MCF 10A (cell line): Measurements from ENCODE around the gene HES5. TPM values are rescaled to one million over a fixed set of nuclear protein-coding genes. Genes with fewer than 3 reads are reported as not detected.

Source experiments
- BruUV-seq: library from RNA; stranded (reverse); fragments of 400-500 nt; replicated peaks from 2 replicates; lab custom pipeline; 2021; lab: Mats Ljungman, UMichigan
- CTCF ChIA-PET: fragments of 300-600 bp; sonication (Branson Sonifier 250); formaldehyde crosslinking; extraction: SDS; loops from one replicate; lab custom pipeline; 2021; ENCODE audit warnings: antibody characterized with exemption, inconsistent platforms; lab: Yijun Ruan, JAX
- POLR2A ChIA-PET: fragments of 300-600, 350-650 bp; sonication (Branson Sonifier 250); formaldehyde crosslinking; extraction: SDS; loops from one replicate; lab custom pipeline; 2020; ENCODE audit warnings: antibody characterized with exemption, inconsistent platforms; lab: Yijun Ruan, JAX
- DNase-seq: peaks from one replicate; pipeline ENCODE4 v3.0.0-alpha.2; 2018; ENCODE audit not compliant: unreplicated experiment
- H3K27ac Mint-ChIP-seq: one replicate; pipeline ENCODE4 v1.8.0; 2022; ENCODE audit warnings: mild to moderate bottlenecking, low read depth, mixed read lengths; ENCODE audit not compliant: unreplicated experiment
- H3K27me3 Mint-ChIP-seq: one replicate; pipeline ENCODE4 v1.8.0; 2022; ENCODE audit warnings: mixed read lengths; ENCODE audit not compliant: insufficient read depth, unreplicated experiment
- H3K36me3 Mint-ChIP-seq: one replicate; pipeline ENCODE4 v1.8.0; 2022; ENCODE audit warnings: mild to moderate bottlenecking, moderate library complexity, mixed read lengths; ENCODE audit not compliant: insufficient read depth, unreplicated experiment
- H3K4me1 Mint-ChIP-seq: one replicate; pipeline ENCODE4 v1.8.0; 2022; ENCODE audit warnings: mixed read lengths; ENCODE audit not compliant: insufficient read depth, unreplicated experiment
- H3K4me3 Mint-ChIP-seq: one replicate; pipeline ENCODE4 v1.8.0; 2022; ENCODE audit warnings: mild to moderate bottlenecking, moderate library complexity, mixed read lengths; ENCODE audit not compliant: unreplicated experiment
- H3K9me3 Mint-ChIP-seq: one replicate; pipeline ENCODE4 v1.8.0; 2022; ENCODE audit warnings: mixed read lengths; ENCODE audit not compliant: unreplicated experiment
- intact Hi-C: fragments of 100-400 bp; cut with micrococcal nuclease; formaldehyde crosslinking; loops from 2 replicates; pipeline ENCODE4 v1.14.1; 2022
- total RNA-seq: library from RNA; stranded (reverse); gene quantifications from 2 replicates; pipeline ENCODE4 v1.2.3, GENCODE V29; 2022
- TF ChIP-seq, protein P1 (sequence below): fragments of 200-600 bp; IDR thresholded peaks from one replicate; pipeline ENCODE4 v1.8.0; 2022; ENCODE audit warnings: antibody characterized with exemption, mild to moderate bottlenecking; ENCODE audit not compliant: unreplicated experiment

Gene HES5
- total RNA-seq, 1 experiment from 2014 or later, result not detected

DNA sequence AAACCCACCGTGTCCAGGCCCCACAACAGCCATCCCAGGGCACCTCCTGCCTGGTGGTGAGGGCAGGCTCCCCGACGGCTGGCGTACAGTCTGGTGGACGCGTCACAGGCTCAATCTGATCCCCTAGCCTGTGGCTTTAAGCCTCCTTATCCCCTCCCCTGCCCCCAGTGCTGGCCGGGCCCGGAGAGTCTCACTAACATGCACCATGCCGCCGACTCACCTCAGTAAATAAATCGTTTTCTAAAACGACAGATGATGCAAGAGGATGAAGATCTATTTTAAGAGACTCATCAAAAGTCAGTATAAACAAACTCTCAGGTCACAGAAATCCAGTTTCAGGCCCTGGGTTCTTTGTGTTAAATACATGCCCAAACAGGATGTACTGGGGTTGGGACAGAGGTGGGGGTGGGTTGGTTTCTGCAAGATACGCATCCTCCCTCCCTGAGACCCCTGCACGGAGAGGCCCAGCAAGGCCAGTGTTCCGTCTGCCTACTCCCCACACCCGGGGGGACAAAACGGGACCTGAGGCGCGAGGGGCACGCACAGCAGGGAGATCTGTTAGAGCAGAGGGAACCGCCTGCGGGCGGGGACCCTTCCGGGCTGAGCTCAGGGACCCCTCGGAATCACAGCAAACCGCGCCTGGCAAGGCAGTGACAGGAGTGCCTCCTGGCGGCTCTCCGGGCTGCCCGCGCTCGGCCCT lies 6.7 kb downstream of the HES5 start:
- Mint-ChIP-seq H3K9me3 (no peaks in the 10 kb centered on the region), H3K27ac (no peak overlapping the region), H3K4me3 (no peak overlapping the region), H3K36me3 (peaks cover 37% of the 10 kb centered on the region), H3K4me1 (peaks cover 25% of the 10 kb centered on the region), H3K27me3 (no peaks in the 10 kb centered on the region)
- DNase-seq, result no peak
- ChIA-PET POLR2A (interaction anchor here (1.2 kb wide), 1 partner anchor 11 kb away, joined by 3 read pairs; no protein-coding TSS in a partner anchor), CTCF (interaction anchor here (1.0 kb wide), 1 partner anchor 98 kb away, joined by 3 read pairs; no protein-coding TSS in a partner anchor)
- intact Hi-C loops, result no loop called here
- BruUV-seq, result no TSS peak
- TF ChIP-seq, protein P1, sequence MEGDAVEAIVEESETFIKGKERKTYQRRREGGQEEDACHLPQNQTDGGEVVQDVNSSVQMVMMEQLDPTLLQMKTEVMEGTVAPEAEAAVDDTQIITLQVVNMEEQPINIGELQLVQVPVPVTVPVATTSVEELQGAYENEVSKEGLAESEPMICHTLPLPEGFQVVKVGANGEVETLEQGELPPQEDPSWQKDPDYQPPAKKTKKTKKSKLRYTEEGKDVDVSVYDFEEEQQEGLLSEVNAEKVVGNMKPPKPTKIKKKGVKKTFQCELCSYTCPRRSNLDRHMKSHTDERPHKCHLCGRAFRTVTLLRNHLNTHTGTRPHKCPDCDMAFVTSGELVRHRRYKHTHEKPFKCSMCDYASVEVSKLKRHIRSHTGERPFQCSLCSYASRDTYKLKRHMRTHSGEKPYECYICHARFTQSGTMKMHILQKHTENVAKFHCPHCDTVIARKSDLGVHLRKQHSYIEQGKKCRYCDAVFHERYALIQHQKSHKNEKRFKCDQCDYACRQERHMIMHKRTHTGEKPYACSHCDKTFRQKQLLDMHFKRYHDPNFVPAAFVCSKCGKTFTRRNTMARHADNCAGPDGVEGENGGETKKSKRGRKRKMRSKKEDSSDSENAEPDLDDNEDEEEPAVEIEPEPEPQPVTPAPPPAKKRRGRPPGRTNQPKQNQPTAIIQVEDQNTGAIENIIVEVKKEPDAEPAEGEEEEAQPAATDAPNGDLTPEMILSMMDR, result no peak

DNA sequence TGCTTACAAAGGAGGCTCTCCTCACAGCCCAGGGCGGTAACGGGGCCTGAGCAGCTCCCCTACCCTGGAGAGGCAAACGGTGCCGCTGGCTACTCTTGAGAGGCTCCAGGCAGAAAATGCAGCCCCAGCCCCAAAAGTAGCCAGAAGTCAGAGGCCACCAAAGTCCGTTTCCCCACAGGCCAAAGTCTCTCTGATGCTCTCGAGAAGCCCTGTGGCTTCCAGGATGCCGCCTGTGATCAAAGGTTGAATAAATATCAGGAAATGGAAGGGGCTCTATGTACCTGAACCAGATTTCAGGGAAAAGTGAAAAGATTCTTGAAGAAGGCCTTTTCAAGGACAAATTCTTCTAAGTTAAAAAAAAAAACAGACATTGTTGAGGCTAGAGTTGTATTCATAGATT lies 7.8 kb downstream of the HES5 start:
- no peak for DNase-seq
- BruUV-seq, result no TSS peak
- Mint-ChIP-seq H3K36me3 (peaks cover 40% of the 10 kb centered on the region), H3K27me3 (no peaks in the 10 kb centered on the region), H3K4me3 (no peak overlapping the region), H3K9me3 (no peaks in the 10 kb centered on the region), H3K27ac (no peak overlapping the region), H3K4me1 (peaks cover 22% of the 10 kb centered on the region)
- POLR2A ChIA-PET, result no interaction called here
- CTCF ChIA-PET, result no interaction called here
- TF ChIP-seq, protein P1, result no peak
- intact Hi-C loops, result no loop called here

DNA sequence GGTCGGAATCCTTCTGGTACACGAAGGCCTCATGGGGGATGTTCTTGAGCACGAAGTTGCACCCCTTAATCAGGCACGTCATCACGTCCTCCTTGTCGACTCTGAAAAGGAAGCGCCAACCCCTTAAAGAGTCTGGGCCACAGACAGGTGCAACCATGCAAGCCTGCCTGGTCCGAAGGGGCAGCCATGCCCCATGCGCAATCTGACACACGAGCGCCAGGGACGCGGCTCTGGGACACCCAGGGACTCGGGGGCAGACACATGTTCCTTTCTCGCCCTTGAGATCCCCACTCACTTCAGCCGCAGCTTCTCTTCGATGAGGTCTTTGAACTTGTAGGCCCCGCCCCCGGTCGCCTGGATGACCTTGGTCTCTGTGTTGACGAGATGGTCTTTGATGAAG lies 9.3 kb downstream of the HES5 start:
- ChIA-PET POLR2A (no interaction called here), CTCF (interaction anchor here (0.7 kb wide), 1 partner anchor 18 kb away, joined by 3 read pairs; no protein-coding TSS in a partner anchor)
- TF ChIP-seq, protein P1, result no peak
- BruUV-seq, result no TSS peak
- no peaks in the 10 kb centered on the region for H3K27me3 Mint-ChIP-seq
- H3K36me3 Mint-ChIP-seq, result peaks cover 40% of the 10 kb centered on the region
- no peak overlapping the region for H3K27ac Mint-ChIP-seq
- no peak for DNase-seq
- intact Hi-C loops, result no loop called here
- H3K4me3 Mint-ChIP-seq, result no peak overlapping the region
- no peaks in the 10 kb centered on the region for H3K9me3 Mint-ChIP-seq
- H3K4me1 Mint-ChIP-seq, result peaks cover 16% of the 10 kb centered on the region

DNA sequence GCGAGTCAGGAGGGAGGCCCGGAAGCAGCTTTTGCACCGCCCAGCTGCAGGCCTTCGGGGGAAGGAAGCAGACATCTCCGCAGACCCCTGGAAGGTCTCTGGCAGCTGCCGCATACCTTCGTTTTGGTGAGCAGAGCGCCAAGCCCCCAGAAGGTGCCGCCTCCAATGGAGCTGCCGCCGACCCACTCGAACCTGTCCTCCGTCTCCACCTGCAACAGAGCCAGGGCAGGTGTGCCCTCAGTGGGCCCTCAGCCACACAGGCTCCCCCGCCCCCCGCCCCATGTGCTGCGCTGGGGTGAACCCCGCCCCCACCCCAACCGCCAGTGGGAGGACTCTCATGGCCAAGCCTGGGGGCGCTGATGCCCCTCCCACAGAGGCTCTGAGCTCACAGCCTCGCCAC lies 9.9 kb downstream of the HES5 start:
- CTCF ChIA-PET, result interaction anchor here (2.1 kb wide), 1 partner anchor 28 kb away, joined by 13 read pairs; no protein-coding TSS in a partner anchor
- TF ChIP-seq, protein P1, result no peak
- Mint-ChIP-seq H3K9me3 (no peaks in the 10 kb centered on the region), H3K4me1 (peaks cover 15% of the 10 kb centered on the region), H3K4me3 (no peak overlapping the region), H3K27me3 (no peaks in the 10 kb centered on the region), H3K36me3 (peaks cover 39% of the 10 kb centered on the region), H3K27ac (no peak overlapping the region)
- intact Hi-C loops, result no loop called here
- POLR2A ChIA-PET, result no interaction called here
- no peak for DNase-seq
- BruUV-seq, result no TSS peak
